MG63 (cell line): Measurements from ENCODE around the gene MYH11. TPM values are rescaled to one million over a fixed set of nuclear protein-coding genes. Genes with fewer than 3 reads are reported as not detected.

Experiments
- DNase-seq: peaks from one replicate; pipeline ENCODE4 v3.0.0-alpha.2; 2020
- H3K27me3 ChIP-seq: fragments of 250-450 bp; sonication (Bioruptor Pico); 2 replicates; pipeline ENCODE4 v1.5.1; 2020; ENCODE audit warnings: mild to moderate bottlenecking, moderate library complexity
- H3K36me3 ChIP-seq: fragments of 250-450 bp; sonication (Bioruptor Pico); 2 replicates; pipeline ENCODE4 v1.5.1; 2020; ENCODE audit warnings: mild to moderate bottlenecking, moderate library complexity
- H3K4me3 ChIP-seq: fragments of 250-450 bp; sonication (Bioruptor Pico); 2 replicates; pipeline ENCODE4 v1.5.1; 2020; ENCODE audit warnings: mild to moderate bottlenecking, moderate library complexity
- H3K9me3 ChIP-seq: fragments of 250-450 bp; sonication (Bioruptor Pico); 2 replicates; pipeline ENCODE4 v1.5.1; 2020; ENCODE audit warnings: mild to moderate bottlenecking, moderate library complexity
- total RNA-seq: library from RNA; depleted of rRNA; stranded (reverse); fragments of >200 nt; shearing (Covaris generic); gene quantifications from 2 replicates; pipeline ENCODE4 v1.2.3, GENCODE V29; 2014; ENCODE audit warnings: low replicate concordance; rRNA removed

The MYH11 gene
- 0.03 TPM in 1 of 2 replicates, not detected in the other for total RNA-seq

DNA sequence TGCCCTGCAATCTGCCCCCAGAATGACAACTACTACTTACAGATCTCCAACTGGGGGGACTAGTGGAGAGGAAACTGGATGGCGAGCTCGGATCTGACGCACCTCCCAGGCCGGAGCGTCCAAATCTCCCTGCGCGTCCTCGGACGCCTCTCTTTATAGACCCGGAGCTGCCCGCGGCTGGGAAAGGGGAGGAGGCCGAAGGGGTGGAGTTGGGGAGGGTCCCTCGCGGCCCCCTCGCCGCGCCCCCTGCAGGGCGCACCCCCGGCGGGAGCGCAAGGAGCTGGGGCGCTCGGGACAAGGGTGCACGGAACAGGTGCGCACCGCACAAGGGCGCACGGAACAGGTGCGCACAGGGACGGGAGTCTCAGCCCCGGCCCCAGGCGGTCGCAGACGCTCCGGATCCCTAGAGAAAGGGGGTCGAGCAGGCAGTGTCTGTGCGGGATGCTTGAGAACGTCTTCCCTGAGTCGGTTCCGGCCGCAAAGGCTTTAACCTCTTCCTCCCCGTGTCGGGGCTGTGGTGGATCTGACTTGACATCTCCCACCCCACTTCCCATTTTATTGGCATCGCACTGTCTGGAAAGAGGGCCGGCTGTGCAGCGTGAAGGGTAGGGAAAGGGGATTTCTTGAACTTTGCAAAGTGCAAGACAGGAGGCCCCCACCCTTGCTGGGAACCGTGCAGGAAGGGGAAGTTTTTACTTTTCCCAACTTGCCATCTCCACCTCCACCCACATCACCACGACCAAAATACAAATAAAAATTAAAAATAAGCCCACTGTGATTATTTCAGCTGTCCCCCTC, at the start of gene MYH11:
Gene MYH11, minus strand, starts transcription at position 128 of the 798 bp plus-strand sequence. CDS start 18,776 bp downstream, outside the sequence.
- no peak for DNase-seq
- Histone ChIP-seq H3K27me3 (peaks cover 21% of the 10 kb centered on the region), H3K4me3 (peak within 1 kb of the TSS; percentile 28), H3K9me3 (no peaks in the 10 kb centered on the region), H3K36me3 (no peaks in the 10 kb centered on the region)

- DNase-seq = no peak
- H3K4me3 ChIP-seq = no peak overlapping the region
- no peaks in the 10 kb centered on the region for H3K36me3 ChIP-seq
- H3K27me3 ChIP-seq = no peaks in the 10 kb centered on the region
- H3K9me3 ChIP-seq = no peaks in the 10 kb centered on the region; the same call in 1 of the 2 replicates
These were observed 49.6 kb upstream of the MYH11 start for GRCh38 chr16:15906439-15906838.

- no peaks in the 10 kb centered on the region for H3K36me3 ChIP-seq
- H3K9me3 ChIP-seq = no peaks in the 10 kb centered on the region; the same call in 1 of the 2 replicates
- H3K4me3 ChIP-seq = no peak overlapping the region
- DNase-seq = no peak
- H3K27me3 ChIP-seq = no peaks in the 10 kb centered on the region
These were observed 47.1 kb upstream of the MYH11 start for GRCh38 chr16:15903960-15904359.

- DNase-seq = no peak
- Histone ChIP-seq H3K9me3 (no peaks in the 10 kb centered on the region), H3K4me3 (no peak overlapping the region), H3K36me3 (no peaks in the 10 kb centered on the region), H3K27me3 (no peaks in the 10 kb centered on the region)
These were observed 44.2 kb upstream of the MYH11 start for GRCh38 chr16:15900901-15901500.

- H3K27me3 ChIP-seq = no peaks in the 10 kb centered on the region
- H3K9me3 ChIP-seq = no peaks in the 10 kb centered on the region
- H3K36me3 ChIP-seq = no peaks in the 10 kb centered on the region
- DNase-seq = no peak
- no peak overlapping the region for H3K4me3 ChIP-seq
These were observed 43.5 kb upstream of the MYH11 start for GRCh38 chr16:15900357-15900756.

DNA sequence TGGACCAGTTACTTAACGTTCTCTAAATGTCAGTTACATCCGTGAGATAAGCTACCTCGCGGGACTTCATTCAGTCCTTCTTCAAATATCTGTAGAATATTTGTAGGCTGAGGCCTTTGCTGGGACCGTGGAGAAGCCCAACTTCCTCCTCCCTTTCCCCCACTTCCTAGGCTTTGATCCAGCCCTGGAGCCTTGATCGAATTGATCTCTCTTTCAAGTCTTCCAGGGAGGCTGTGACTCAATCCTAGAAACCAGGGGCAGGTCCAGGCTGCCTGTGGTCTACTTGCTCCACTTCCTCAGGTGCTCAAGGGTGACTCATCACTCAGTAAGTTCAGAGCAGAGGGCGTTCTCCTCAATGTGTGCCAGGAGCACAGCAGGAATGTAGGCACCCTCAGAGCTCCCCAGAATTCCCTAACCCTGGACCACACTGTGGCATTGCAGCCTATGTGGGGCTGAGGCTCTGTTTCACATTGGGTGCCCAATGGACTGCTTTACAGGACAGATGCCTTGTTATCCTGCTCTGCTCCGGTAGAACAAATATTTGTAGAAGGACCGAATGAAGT, 42.8 kb upstream of the MYH11 start:
- DNase-seq = peak; percentile 96
- H3K9me3 ChIP-seq = no peaks in the 10 kb centered on the region
- H3K36me3 ChIP-seq = no peaks in the 10 kb centered on the region
- no peaks in the 10 kb centered on the region for H3K27me3 ChIP-seq
- H3K4me3 ChIP-seq = no peak overlapping the region

- no peak for DNase-seq
These were observed 41.8 kb upstream of the MYH11 start for GRCh38 chr16:15898654-15899053.

DNA sequence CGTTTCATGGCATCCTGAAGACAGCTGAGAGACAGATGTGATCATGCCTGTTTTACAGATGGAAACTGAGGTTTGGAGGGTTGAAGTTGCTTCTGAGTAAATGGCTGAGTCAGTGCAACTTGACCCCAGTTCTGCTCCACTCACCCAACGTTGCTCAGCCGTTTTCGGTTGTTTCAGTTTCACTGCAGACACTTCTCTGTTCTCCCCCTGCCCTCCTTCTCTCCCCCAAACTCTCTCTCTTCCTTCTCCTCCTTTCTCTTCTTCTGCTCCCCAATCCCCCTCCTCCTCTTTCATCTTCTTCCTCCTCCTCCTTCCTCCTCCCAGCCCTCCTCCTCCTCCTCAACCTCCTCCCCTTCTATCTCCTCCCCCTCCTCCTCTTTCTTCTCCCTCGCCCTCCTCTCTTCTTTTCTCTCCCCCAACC, 41.0 kb upstream of the MYH11 start:
- DNase-seq = peak; percentile 36
- H3K27me3 ChIP-seq = no peaks in the 10 kb centered on the region
- H3K9me3 ChIP-seq = no peaks in the 10 kb centered on the region
- no peaks in the 10 kb centered on the region for H3K36me3 ChIP-seq
- no peak overlapping the region for H3K4me3 ChIP-seq

More at GRCh38 chr16:15898654-15899053, 41.8 kb upstream of the MYH11 start:
- Histone ChIP-seq H3K9me3 (no peaks in the 10 kb centered on the region), H3K27me3 (no peaks in the 10 kb centered on the region), H3K4me3 (no peak overlapping the region), H3K36me3 (no peaks in the 10 kb centered on the region)

DNA sequence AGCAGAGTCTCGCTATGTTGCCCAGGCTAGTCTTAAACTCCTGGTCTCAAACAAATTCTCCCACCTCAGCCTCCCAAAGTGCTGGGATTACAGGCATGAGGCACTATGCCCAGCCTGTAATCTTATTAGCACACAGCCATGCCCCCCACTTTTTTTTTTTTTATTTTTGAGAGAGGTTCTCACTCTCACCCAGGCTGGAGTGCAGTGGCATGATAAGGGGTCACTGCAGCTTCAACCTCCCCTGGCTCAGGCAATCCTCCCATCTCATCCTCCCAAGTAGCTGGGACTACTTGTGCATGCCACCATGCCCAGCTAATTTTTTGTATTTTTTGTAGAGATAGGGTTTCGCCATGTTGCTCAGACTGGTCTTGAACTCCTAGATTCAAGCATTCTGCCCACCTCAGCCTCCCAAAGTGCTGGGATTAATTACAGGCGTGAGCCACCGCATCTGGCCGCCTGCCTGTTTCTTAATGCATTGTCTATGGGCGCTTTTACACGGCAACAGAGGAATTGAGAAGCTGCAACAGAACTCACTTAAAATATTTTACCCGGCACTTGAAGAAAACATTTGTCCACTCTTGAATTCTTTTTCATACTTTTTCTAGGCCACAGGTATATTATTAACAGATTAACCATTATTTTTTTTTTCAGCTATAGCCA, 40.4 kb upstream of the MYH11 start:
- DNase-seq = peak; percentile 33
- H3K27me3 ChIP-seq = no peaks in the 10 kb centered on the region
- no peaks in the 10 kb centered on the region for H3K9me3 ChIP-seq
- H3K4me3 ChIP-seq = no peak overlapping the region
- H3K36me3 ChIP-seq = no peaks in the 10 kb centered on the region

GRCh38 chr16:15894571-15895374, 37.9 kb upstream of the MYH11 start:
- H3K9me3 ChIP-seq = no peaks in the 10 kb centered on the region

DNA sequence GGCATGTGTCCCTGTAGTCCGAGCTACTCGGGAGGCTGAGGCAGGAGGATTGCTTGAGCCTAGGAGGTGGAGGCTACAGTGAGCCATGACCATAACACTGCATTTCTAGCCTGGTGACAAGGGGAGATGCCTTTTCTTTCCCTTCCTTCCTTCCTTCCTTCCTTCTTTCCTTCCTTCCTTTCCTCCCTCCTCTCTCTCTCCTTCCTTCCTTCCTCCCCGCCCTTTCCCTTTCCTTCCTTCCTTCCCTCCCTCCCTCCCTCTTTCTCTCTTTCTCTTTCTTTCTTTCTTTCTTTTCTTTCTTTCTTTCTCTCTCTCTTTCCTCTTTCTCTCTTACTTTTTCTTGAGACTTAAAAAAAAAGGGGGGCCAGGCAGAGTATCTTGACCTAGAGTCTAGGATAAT, 34.7 kb upstream of the MYH11 start:
- H3K36me3 ChIP-seq = peaks cover 8% of the 10 kb centered on the region
- H3K9me3 ChIP-seq = no peaks in the 10 kb centered on the region
- no peak for DNase-seq
- no peaks in the 10 kb centered on the region for H3K27me3 ChIP-seq
- H3K4me3 ChIP-seq = no peak overlapping the region

More at GRCh38 chr16:15894571-15895374, 37.9 kb upstream of the MYH11 start:
- DNase-seq = no peak
- no peaks in the 10 kb centered on the region for H3K27me3 ChIP-seq
- no peak overlapping the region for H3K4me3 ChIP-seq
- H3K36me3 ChIP-seq = no peaks in the 10 kb centered on the region

DNA sequence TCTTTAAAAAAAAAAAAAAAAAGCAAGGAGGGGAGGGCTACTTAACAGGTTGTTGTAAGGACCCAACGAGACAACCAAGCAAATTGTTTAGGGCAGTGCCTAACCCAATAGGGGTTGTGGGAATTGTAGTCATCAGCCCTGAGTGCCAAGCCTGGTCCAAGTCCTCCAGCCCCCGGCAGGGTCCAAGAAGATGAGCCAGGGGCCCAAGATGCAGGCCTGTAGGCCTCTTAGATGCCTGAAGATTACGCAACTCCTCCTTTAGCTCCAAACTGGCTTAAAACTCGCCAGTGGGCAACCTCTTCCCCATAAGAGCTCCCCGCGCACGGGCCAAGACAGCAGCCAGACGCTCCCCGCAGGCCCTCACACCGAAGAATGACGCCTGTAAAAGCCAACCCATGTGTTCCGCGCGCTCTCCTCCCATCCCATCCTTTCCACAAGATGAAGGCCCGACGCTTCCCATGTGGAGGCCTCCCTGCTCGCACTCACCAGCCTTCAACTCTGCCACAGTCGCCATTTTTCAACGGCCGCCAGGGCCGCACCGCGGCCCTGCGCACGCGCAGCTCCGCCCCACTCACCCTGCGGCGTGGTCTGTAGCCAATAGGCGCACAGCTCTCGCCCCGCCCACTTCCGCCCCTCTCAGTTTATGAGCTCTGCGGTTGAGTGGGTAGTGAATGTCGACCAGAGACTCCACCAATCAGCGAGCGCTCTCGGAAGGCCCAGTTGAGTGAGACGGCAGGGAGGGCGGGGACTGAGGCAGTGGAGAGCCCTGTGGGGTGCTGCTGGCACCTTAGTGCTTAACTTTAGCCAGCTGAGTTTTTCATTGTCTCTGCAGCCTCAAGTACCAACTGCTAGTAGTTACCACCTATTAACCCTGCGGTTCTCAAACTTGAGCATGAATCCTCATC, 31.5 kb upstream of the MYH11 start, which contains the start of gene CEP20:
Gene CEP20, minus strand, starts transcription at position 532 of the 905 bp plus-strand sequence. Its CDS starts 18 bp downstream, at position 514.
- no peaks in the 10 kb centered on the region for H3K27me3 ChIP-seq
- H3K9me3 ChIP-seq = no peaks in the 10 kb centered on the region
- peak; percentile 100 for DNase-seq
- peaks cover 34% of the 10 kb centered on the region for H3K36me3 ChIP-seq
- H3K4me3 ChIP-seq = peak within 1 kb of the TSS; percentile 93

DNA sequence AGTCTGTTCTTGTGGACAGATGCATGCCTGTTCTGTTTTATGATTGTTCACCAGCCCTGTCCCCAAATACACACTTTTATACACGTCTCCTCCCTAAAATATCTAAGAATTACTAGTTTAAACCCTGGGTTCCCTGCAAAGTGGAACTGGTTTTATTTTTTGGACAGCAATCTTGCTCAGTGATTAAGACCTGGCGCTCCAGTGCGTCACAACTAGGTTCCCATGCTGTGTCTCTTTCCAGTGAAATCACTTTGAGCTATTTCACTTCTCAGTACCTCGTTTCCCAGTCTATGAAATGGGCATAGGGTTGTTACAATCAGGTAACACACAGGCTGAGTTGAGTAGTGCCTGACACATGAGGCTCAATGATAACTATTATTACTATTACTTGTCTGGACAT, 30.5 kb upstream of the MYH11 start:
- Histone ChIP-seq H3K36me3 (peaks cover 44% of the 10 kb centered on the region), H3K4me3 (peak overlapping the region; percentile 93), H3K9me3 (no peaks in the 10 kb centered on the region), H3K27me3 (no peaks in the 10 kb centered on the region)
- no peak for DNase-seq

DNA sequence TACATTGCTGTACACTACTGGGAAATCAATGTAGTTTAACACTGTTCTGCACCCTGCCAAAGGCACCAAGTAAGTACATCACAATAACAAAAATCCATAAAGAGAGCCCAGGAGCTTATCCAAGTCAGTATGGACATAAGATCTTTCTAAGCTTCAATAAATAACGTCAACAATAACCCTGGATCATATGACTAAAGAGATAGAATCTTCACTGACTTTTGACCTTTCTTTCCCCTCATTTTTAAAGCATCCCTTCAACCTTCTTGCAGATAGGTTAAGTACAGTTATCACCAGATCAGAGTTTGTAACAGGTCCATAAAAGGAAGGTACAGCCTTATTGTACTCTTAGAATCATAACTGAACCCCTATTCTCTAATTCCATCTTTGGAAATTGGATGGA, 29.2 kb upstream of the MYH11 start:
- no peaks in the 10 kb centered on the region for H3K27me3 ChIP-seq
- no peak for DNase-seq
- peaks cover 56% of the 10 kb centered on the region for H3K36me3 ChIP-seq

DNA sequence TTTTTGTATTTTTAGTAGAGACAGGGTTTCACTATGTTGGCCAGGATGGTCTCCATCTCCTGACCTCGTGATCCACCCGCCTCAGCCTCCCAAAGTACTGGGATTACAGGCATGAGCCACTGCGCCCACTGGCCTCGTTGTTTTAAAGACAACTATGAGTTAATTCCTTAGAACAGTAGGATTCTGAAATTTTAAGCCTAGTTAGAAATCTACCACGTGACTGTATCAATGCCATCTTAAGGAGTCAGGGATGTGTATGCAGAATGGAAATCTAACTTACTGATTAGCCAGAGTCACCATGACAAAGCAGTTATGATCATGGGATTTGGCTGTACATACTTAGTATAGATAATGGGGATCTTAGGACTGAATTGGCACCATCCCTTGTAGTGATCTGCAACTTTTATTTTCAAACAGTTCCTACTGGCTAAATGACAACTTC, 28.8 kb upstream of the MYH11 start:
- DNase-seq = no peak
- no peaks in the 10 kb centered on the region for H3K9me3 ChIP-seq
- no peaks in the 10 kb centered on the region for H3K27me3 ChIP-seq
- peaks cover 61% of the 10 kb centered on the region for H3K36me3 ChIP-seq
- H3K4me3 ChIP-seq = no peak overlapping the region

More for the DNA sequence above, 29.2 kb upstream of the MYH11 start:
- Histone ChIP-seq H3K4me3 (peak overlapping the region; percentile 5; the same call in 1 of the 2 replicates), H3K9me3 (no peaks in the 10 kb centered on the region)
